VCaP (cell line): ENCODE data around the gene PSEN2.

Source experiments
- H3K27ac ChIP-seq: fragments of 450-650 bp; 2 replicates; pipeline ENCODE4 v1.5.1; 2017
- TF ChIP-seq, protein P1 (sequence below): fragments of 450-650 bp; conservative IDR thresholded peaks from 2 replicates; pipeline ENCODE4 v1.5.1; 2017; ENCODE audit warnings: mild to moderate bottlenecking, moderate library complexity

PSEN2 gene

GRCh38 chr1:226867461-226868054 is 2.9 kb upstream of the PSEN2 start:
- TF ChIP-seq, protein P1, sequence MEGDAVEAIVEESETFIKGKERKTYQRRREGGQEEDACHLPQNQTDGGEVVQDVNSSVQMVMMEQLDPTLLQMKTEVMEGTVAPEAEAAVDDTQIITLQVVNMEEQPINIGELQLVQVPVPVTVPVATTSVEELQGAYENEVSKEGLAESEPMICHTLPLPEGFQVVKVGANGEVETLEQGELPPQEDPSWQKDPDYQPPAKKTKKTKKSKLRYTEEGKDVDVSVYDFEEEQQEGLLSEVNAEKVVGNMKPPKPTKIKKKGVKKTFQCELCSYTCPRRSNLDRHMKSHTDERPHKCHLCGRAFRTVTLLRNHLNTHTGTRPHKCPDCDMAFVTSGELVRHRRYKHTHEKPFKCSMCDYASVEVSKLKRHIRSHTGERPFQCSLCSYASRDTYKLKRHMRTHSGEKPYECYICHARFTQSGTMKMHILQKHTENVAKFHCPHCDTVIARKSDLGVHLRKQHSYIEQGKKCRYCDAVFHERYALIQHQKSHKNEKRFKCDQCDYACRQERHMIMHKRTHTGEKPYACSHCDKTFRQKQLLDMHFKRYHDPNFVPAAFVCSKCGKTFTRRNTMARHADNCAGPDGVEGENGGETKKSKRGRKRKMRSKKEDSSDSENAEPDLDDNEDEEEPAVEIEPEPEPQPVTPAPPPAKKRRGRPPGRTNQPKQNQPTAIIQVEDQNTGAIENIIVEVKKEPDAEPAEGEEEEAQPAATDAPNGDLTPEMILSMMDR: no peak

DNA sequence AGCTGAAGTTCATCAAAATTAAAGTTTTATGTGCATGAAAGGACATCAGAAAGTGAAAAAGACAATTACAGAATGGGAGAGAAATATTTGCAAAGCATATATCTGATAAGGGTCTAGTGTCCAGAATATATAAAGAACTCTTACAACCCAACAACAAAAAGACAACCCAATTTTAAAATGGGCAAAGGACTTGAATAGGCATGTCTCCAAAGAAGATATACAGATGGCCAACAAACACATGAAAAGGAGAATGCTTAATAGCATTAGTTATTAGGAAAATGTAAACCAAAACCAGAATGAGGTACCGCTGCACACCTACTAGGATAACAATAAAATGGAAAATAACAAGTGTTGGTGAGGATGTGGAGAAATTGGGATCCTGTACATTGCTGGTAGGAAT is 1.7 kb upstream of the PSEN2 start:
- no peak overlapping the region for H3K27ac ChIP-seq
- TF ChIP-seq, protein P1: no peak

More at GRCh38 chr1:226867461-226868054, 2.9 kb upstream of the PSEN2 start:
- no peak overlapping the region for H3K27ac ChIP-seq

DNA sequence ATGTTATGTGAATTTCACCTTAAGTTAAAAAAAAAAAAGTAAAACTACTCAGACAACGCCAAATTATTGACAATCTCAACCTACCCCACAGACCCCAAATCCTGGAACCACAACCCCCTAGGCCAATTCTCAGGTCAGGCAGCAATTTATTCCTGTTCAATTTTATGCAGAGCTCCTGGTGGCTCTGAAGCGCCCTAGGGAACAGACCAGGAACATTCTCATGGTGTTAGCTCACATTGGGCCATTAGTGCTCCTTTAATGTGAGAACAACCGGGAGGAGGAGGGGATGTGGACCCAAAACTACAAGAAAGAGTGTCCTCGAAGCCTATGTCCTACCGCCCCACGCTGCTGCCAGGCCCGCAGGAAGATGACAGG is 403 bp upstream of the PSEN2 start:
- peak overlapping the region; percentile 91 for H3K27ac ChIP-seq
- TF ChIP-seq, protein P1: no peak

GRCh38 chr1:226871636-226872327 is 1.4 kb downstream of the PSEN2 start:
- TF ChIP-seq, protein P1: no peak
- peak overlapping the region; percentile 91 for H3K27ac ChIP-seq

DNA sequence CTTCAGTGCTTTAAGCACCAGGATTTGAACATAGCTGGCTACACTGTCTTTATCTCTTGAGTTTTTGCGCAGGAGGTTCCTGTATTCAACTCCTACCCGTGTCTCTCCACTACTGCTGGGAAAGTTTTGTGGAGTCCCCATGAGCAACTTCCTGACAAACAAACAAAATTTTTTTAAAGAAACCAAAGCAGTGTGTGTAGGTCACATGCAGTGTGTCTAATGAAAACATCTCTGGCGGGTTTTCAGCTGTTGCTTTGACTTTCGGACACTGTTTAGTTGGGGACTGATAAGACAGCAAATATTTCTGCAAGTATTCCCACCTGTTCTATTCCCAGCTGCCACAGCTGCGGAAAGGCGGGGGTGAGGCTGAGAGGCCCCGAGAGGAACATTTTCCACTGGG is 2.0 kb downstream of the PSEN2 start:
- TF ChIP-seq, protein P1: no peak
- H3K27ac ChIP-seq: peak overlapping the region; percentile 91

DNA sequence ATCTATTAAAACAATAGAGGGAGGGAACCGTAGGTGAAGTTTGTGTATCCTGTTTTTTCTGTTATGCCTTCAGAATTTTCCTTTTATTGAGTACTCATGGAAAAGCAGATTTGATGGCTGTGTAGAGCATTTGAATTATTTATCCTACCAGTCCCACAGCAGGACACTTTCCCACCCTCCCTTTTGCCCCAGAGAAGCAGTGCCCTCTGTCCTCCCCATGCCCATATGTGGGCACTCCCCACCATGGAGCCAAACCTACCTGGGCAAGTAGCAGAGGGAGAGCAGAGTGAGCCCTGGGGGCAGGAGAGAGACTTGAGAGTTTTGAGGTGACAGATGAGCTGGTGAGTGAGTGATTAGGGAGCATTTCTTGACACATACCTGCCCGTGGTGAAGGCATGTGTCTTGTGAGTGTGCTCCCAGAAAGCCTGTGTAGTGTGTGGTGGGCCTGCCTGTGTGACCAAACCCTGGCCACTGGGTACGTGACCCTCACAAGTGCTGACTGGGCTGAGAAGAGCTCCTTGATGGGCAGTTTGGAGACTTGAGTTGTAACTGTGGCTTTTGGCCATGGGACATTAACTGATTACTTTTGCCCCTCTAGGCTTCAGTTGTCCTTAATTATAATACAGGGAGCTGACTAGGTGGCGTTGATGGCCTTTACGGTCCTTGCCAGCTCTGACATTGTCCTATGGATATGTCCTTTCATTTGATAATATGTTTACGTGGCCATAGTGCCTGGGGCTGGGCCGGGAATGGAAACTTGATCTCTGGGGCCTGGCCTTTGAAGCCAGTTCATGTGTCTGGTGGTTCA is 3.6 kb downstream of the PSEN2 start:
- H3K27ac ChIP-seq: no peak overlapping the region
- TF ChIP-seq, protein P1: no peak
